HG03135 (cell line): Measurements from ENCODE around the gene ACD.

Experiments
- ATAC-seq: cut with Tn5 transposase; IDR thresholded peaks from one replicate; pipeline ENCODE4 v1.9.1; 2021; ENCODE audit warnings: mild to moderate bottlenecking, moderate library complexity; ENCODE audit not compliant: unreplicated experiment

ACD gene

GRCh38 chr16:67662653-67663010 lies 2.6 kb upstream of the ACD start:
- ATAC-seq = no peak

GRCh38 chr16:67661886-67662652 lies 2.0 kb upstream of the ACD start:
- no peak for ATAC-seq

GRCh38 chr16:67661101-67661761 lies 1.2 kb upstream of the ACD start:
- peak; percentile 2 for ATAC-seq

- ATAC-seq = peak; percentile 65
Measured at GRCh38 chr16:67660564-67661028, 536 bp upstream of the ACD start, which contains the start of gene PARD6A. PARD6A (plus strand) TSS chr16:67660960; CDS start chr16:67661039, 79 bp downstream.

- no peak for ATAC-seq
Measured at GRCh38 chr16:67658849-67659674, 998 bp downstream of the ACD start.

- ATAC-seq = no peak
Measured at GRCh38 chr16:67657751-67658518, 2.1 kb downstream of the ACD start.

- no peak for ATAC-seq
Measured at GRCh38 chr16:67657017-67657608, 2.9 kb downstream of the ACD start.

GRCh38 chr16:67656344-67657016 lies 3.6 kb downstream of the ACD start:
- no peak for ATAC-seq

GRCh38 chr16:67655363-67655762 lies 4.7 kb downstream of the ACD start:
- ATAC-seq = no peak

GRCh38 chr16:67654403-67654911 lies 5.6 kb downstream of the ACD start:
- no peak for ATAC-seq

- ATAC-seq = no peak
Measured at GRCh38 chr16:67653789-67654402, 6.2 kb downstream of the ACD start.

- no peak for ATAC-seq
Measured at GRCh38 chr16:67653128-67653788, 6.8 kb downstream of the ACD start.

GRCh38 chr16:67652578-67653127 lies 7.4 kb downstream of the ACD start:
- ATAC-seq = no peak

- ATAC-seq = no peak
Measured at GRCh38 chr16:67651847-67652246, 8.2 kb downstream of the ACD start.

GRCh38 chr16:67651039-67651438 lies 9.0 kb downstream of the ACD start:
- no peak for ATAC-seq

- ATAC-seq = no peak
Measured at GRCh38 chr16:67650023-67650422, 10.0 kb downstream of the ACD start.

- ATAC-seq = no peak
Measured at GRCh38 chr16:67649494-67649931, 10.5 kb downstream of the ACD start.

GRCh38 chr16:67648764-67649407 lies 11.2 kb downstream of the ACD start:
- no peak for ATAC-seq
